ENCODE results near the gene UNC5A.

Gene UNC5A

DNA sequence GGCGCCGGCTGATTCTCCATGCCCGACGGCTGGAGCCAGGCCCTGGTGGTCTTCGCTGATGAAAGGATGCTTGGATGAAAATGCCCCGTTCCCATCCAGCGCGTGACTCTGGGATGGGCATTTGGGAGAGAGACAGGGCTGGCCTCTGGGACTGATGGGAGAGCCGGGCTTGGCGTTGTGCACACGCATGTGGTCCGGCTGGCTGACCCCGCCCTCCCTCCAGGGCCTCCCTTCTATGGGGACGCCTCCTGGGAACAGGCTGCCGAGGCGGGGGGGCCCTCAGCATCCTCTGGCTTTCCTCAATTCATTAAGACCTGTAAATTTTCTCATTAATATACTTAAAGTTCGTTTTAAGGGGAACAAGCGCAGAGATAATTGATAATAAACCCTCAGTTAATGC, 36.8 kb downstream of the UNC5A start:
- DNase-seq: no peak

DNA sequence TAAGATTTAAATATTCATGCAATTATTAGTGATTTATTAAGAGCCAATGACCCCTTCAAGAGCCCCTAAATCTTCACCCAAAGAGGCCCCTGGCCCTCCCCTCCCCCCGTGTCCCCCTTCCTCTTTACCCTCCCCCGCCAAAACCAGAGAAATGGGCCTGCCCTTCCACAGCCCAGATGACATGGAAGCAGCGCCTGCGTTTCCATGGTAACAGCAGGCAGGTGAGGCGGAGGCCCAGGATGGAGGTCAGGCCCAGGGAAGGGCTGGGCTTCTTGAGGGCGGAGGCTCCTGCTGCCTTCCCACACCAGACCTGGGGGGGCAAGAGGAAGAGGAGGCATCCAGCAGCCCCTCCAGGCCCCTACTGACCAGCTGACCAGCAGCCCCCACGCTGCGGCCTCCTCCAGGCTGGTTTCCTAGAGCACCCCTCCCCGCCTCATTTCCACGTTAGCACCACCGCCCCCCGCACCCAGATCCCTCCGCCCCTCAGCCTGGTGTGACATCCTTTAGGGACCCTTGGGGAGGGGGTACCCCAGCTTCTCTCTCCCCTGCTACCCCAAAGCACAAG, 37.4 kb downstream of the UNC5A start:
- no peak for DNase-seq

DNA sequence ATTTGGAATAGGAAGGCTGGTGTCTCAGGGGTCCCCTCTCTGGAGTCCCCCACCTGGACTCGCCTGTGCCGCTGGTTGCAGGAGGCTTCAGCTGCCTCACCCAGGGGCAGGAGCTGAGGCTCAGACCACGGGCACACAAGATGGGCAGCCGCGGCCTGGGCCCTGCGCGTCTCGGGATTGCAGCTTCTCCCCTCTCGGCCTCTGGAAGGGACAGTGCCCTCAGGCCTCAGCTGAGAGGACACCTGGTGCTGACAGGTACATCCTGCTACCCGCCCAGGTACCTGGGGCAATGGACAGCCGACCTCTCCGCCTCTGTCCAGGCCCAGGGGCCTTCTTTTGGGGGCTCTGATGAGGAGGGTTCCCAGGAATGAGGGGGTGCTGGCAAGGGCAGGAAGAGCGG, 38.3 kb downstream of the UNC5A start:
- DNase-seq: no peak

DNA sequence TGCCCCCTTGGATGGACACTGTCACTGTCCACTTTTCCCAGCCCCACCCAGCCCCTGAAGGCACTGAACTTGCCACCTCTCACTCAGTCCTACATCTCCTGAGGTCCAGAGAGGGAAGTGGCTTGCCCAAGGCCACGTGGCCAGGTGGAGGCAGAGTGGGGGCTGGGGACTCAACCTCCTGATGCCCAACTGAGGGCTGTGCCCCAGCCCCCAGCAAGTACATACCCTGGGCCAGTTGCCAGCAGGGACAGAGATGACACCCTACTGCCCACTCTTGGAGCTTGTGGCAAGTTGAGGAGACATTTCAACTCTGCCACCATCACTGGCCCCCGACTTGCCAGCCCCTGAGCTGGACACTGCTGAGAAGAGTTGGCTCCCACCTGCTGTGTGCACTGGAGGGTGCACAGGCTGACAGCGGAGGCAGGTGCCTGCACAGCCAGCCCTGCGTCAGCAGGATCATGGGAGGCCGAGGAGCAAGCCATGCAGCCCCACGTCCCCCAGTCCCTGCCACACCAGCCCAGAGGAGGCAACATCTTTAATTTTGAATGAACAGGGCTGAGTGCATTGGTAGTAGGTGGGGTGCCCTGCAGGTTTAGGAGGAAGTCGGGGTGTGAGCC, 39.4 kb downstream of the UNC5A start:
- DNase-seq: no peak

DNA sequence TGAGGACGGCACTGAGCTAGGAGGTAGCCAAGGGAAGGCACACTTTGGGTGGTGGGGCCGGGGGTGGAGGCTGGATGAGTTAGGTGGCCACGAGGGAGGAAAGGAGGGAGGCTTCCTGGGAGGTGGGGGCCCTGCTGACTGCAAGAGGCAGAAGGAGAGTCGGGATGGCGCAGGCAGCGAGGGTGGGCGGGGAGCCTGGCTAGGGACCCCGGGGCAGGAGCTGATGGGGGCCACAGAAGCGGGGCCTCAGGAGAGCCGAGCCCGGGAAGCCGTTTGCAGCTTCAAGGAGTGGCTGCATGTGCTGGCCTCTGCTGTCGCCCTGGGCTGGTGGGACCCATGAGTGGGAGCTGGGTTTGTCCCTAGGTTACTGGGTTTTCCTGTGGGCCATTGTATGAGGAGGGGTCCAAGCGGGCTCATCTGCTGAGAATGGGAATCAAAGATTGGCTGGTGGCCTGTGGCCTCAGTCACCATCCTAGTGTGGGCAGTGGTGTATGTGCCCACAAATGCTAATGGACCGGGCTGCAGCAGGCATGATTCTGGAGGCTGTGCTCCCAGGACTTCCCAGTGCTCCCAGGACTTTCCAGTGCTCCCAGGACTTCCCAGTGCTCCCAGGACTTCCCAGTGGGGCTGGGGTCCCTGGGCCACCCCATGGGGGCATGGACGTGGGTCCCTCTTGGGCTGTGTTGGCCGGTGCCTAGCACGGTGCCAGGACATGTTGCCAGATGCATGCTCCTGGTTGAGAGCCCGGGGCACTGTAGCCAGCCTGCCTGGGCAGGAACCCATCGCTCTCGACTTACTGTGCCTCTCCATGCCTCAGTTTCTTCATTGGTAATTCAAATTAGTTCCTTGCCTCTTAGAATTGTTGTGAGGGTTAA, 40.2 kb downstream of the UNC5A start:
- no peak for DNase-seq

DNA sequence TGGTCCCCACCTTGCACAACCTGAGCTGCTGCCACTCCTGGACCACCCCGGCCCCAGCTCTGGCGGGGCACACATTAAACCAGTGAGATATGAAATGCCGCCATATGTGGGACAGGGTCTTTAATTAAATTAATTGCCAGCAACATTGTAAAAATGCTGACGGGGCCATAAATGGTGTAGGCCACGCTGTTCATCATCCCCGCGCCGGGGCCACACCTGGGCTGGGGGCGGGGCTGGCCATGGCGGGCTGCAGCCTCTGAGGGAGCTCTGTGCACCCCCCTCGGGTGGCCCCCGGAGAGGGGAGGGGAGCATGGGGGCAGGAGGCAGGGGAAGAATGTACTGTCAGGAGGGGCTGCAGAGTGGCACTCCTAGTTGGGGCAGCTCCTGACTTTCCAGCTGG, 41.0 kb downstream of the UNC5A start:
- no peak for DNase-seq

DNA sequence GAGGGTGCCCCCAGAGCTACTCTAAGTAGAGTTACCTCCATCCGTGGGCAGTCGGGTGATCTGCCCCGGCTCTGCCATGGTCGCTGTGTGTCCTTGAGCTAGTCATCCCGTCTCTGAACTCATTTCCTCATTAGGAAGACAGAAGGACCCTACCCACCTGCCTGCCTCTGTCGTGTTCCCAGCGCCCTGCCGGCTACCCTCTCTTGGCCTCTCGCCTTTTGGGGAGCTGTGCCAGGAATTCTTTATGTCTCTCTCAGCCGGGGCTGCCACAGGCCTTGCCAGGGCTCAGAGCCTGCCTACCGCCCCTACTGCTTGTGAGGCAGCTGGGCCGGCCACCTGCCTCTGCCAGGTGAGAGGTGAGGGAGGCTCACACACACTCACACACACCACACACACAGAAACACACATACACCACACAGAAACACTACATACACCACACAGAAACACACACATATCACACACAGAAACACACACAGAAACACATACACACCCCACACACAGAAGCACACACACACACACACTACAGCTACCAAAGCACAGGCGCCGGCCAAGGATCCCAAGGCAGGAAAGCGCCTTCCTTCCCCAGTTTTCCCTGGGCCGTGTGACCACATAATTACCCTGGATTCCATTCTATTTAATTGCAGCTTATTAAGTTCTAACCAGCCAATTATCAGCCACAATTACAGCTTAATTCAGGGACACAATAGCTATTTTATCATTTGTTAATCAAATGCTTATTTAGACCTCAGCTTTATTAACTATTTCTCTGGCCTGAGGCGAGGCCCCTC, 41.7 kb downstream of the UNC5A start:
- DNase-seq: no peak

DNA sequence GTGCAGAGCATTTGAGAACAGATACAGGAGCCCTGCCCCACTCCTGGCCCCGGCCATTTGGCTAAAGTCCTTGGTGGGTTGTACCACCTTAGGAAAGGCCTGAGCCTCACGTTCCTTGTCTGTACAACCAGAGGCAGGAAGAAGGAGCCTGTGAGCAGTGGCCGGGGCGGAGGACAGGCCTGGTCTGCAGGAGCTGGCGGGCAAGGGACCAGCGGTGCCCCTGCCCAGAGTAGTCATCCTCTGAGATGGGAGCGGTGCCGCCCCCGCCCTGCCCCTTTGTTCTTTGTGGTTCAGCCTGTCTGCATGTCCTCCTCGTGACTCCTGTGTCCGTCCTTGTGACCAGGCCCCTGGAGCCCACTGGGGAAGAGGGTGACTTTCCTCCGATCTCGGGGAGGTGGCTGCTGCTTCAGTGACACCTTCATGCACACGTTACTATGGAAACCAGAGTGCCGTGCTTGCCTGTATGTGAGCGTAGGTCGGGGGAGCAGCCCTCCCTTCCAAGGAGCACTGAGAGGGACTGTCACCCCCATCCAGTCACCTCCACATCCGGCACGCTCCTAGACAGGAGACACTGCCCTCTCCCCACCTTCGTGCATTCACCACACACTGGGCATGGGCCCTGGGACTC, 42.9 kb downstream of the UNC5A start:
- DNase-seq: no peak

DNA sequence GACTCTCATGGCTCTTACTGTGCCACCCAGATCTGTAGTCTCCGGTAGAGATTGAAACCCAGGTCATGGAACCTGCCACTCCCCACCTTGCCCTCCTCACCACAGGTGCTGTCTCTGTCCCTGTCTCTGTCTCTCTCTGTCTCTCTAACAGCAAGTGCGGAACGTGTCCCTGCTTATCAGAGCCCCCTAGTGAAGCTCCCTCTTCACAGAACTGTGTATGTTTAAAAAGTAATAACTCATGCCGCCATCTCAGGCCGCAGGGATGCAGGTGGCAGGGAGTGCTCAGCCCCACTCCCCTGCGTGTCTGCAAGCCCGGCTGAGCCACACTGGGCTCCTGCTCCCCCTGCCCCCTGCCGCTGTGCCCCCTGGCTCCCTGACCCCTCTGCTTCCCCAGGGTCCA, 43.8 kb downstream of the UNC5A start:
- DNase-seq: no peak

DNA sequence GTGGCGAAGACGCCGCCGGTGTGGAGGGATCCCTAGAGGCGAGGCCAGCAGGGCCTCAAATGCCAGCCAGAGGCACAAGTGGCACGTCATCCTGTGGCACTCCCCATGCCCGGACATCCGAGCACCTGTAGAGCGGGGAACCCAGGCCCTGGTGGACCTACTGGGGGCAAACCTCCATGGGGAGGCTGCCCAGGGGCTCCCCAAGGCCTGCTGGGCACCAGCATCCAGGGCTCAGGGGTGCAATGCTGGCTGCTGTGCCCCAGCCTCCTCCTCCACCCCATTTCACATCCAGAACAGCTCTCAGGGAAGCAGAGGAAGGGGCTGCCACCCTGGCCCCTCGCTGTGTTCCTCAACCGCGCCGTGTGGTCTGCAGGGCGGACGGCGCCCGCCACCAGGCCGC, 45.2 kb downstream of the UNC5A start:
- DNase-seq: no peak

DNA sequence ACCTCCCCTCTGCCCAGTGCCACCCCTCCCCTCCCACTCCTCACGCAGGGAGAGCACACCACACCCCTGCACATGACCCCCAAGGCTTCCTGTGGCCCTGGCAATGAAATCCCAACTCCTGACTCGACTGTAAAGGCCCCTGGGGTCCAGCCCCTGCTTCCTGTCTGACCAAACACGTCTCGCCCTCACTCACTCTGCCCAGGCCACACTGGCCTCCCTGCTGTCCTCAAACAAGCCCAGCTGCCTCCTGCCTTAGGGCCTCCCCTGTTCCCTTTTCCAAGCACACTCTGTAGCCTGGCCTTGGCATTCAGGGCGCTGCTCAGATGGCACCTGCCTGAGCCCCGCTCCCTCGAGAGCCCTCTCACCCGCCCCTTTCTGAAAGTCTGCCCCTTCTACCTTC, 46.4 kb downstream of the UNC5A start:
- DNase-seq: no peak

DNA sequence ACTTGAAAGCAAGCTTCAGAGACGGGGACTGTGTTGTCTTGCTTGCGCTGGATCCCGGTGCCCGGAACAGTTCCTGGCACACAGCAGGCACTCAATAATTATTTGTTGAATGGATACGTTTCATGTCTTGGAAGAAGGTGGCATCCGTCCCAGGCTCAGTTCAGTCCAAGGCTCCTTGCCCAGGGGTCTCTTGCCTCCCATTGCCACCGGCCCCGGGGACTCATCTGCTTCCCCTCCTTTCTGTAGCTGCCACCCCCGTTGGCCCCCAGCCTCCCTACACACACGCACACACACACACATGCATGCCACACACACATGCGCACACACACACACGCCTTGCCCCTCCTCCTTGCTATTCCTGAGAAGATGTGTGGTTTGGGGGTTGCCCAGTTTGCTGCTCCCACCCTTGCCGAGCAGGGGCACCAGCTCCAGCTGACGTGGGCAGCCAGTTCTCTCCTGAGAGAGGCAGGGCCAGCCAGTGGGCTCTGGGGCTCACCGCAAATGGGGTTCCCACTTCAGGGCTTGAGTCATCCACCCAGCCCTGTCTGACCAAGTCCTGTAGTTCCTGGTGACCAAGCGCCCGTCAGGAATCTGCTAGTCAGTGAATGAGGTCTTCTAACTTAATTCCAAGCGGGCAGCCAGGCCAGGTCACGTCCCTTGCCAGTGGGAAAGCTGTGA, 47.0 kb downstream of the UNC5A start:
- no peak for DNase-seq

DNA sequence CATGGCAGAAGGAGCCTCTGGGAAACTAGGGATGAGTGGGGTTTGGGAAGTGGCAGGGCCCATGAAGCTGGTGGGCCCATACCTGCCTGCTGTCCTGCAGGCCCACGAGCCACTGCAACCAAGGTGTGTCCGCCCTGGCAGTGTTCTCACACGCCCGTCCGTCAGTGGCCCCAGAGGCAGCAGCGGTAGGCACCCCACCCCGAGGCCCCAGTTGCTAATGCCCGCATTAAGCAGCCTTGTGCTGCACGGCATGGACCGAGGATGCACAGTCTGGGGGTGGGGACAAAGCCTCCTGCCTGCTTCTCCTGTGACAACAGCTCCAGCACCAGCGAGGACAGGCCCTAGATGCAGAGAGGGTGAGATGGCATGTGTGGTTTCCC, 47.5 kb downstream of the UNC5A start:
- no peak for DNase-seq

DNA sequence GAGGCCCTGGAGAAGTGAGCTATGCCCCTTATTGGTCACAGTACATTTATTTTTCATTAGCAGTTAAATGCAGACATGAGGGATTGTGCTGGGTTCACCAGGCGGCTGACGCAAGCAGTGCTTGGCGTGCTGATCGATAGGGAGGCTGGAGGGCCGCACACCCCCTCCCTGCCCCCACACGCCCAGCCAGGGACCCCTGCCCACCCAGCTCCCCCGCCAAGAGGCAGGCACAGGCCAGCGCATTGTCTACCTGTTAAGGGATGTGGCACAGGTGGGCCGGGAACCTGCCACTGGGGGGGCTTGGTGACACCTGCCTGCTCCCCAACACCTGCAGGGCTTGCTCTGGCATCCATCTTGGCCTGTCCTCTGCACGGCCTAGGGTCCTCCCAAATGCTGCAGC, 49.6 kb downstream of the UNC5A start:
- no peak for DNase-seq

DNA sequence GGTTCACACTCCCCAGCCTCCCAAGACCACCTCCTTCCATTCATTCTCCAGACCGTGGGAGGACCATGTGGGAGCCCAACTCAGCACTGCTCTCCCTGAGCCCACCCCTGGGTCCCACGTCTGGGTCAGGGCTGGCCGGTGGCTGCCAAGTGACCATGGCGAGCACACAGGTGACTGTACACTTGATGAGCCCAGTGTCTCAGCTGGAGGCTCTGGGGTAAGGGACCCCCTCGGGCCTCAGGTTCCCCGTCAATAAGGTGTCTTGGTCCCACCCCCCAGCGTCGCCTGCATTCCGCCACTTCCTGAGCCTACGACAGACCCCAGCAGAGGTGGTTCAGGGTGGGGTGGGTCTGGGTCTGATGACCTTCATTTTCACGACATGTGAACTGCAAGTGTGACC, 50.0 kb downstream of the UNC5A start:
- no peak for DNase-seq

DNA sequence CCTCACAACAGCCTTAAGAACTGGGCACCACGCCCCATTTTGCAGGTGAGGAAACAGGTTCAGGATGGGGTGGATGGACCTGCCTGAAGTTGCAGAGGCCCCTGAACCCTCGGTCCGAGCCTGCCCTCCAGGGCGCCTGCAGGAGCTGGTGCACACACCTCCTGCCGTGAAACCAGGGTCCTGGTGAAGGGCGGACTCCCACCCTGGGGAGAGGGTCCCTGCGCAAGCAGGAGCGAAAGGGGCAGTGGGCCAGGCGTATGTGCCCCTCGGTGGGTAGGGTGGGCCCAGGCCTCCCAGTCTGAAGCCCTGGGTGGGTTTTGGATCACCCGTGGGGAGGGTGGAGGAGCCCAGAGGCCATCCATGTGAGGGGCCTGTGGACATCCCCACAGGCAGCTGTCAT, 50.9 kb downstream of the UNC5A start:
- DNase-seq: no peak

DNA sequence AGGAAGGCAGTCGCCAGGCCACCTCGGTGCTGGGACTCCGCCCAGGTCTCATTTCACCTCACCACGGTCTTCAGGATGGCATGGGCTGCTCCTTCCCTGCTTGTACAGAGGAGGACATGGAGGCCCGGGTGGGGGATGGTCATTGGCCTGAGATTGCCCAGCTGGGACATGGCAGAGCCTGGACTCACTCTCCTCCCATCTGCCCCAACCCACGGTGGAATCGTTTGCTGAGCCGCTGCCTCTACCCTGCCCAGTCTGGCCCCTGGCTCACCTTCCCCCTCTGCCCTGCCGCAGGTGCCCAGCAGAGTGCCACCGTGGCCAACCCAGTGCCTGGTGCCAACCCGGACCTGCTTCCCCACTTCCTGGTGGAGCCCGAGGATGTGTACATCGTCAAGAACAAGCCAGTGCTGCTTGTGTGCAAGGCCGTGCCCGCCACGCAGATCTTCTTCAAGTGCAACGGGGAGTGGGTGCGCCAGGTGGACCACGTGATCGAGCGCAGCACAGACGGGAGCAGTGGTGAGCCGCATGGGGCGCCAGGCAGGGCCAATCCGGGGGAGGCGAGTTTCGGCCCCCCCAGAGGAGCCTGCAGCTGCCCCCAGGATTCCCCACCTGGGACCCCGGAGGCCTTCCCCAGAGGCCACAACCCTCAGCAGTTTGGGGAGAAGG, 52.1 kb downstream of the UNC5A start:
- no peak for DNase-seq

DNA sequence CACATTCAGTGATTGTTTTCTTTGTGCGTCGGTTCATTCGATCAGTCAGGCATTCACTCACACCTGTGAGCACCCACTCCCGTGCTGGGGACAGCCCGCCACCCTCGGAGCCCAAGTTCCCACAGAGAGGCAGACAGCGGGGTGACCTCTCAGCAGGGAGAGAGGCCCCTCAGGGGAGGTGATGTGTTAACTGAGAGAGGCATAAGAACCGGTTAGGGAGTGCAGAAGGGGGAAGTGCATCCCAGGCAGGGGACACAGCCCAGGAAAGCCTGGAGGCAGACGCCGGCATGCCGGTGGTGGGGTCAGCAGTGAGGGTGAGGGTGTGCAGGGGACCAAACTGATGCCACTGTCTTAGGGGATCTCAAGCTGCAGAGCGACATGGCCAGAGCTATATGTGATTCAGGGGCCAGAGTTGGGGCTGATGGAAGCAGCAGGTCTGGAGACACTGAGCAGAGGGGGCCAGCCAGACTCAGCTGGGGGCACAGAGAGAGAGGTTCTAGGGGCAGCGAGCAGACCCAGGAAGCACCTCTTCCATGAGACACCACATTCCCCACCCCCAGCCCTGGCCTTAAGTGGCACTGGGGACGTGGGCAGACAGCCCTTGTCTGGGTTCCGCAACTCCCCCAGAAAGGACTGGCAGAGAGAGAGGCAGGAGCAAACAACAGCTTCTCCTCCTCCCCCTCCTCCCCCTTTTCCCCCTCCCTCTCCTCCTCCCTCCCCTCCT, 52.8 kb downstream of the UNC5A start:
- no peak for DNase-seq

DNA sequence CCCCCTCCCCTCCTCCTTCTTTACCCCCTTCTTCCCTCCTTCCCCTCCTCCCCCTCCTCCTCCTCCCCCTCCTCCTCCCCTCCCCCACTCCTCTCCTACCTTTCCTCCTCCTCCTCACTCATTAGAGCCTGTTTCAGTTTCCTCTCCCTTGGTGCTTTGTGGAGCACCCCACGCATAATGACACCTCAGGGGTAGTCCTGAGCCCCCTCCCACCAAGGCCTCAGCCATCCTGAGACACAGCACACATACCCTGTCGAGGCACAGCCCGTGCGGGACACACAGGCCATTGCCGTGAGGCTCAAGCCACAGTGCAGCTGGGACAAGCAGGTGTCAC, 53.4 kb downstream of the UNC5A start:
- no peak for DNase-seq

DNA sequence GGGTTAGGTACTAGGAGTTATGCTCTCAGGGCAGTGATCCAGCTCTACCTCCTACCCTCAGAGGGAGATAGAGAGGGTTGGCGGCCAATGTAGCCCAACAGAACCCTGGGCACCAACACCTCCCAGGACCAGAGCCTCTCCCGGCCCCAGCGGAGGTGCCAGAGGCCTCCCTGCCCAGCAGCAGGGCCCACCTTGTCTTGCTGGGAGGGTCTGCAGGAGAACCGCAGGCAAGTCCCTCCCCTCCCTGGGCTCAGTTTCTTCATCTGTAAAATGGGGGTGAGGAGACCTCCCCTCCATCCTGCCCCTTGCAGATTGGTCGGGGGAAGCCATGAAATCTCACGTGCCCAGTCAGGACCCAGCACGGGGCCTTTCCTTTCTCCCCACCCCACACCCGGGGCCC, 54.4 kb downstream of the UNC5A start:
- no peak for DNase-seq

DNA sequence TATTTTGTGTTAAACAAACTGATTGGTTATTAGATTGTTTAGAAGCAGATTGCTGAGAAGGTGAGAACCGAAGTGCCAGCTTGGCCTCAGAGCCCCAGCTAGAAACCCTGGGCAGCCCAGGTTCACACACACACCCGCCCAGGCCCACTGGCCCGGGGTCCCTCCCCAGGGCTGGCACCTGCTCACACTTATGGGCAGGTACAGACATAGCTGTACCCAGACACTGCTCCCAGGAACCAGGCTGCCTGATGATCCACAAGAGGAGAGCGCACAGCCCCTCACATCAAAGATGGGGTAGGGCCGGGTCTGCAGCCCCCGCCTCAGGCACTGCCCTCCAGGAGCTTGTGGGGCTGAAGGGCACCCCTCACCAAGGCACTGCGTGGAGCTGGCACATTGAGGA, 55.6 kb downstream of the UNC5A start:
- no peak for DNase-seq

Data from bone marrow (tissue), 2 donors.